ENCODE results near the gene TET1.
A peak's percentile ranks its signal among the peaks of the same experiment; 100 is the strongest.

- TF ChIP-seq CTCF (IDR thresholded peaks at IDR 0.05) (peak; percentile 47 to 74 (median 69)), POLR2A (IDR thresholded peaks at IDR 0.05) (no peak), EP300 (IDR thresholded peaks at IDR 0.05) (no peak), POLR2AphosphoS5 (IDR thresholded peaks at IDR 0.05) (no peak)
Measured at GRCh38 chr10:68550747-68551411, 9.3 kb upstream of the TET1 start.
